BLaER1 (cell line): Measurements from ENCODE around the gene RFWD3.
"Not testable (repeated sequence)": the region's sequence is repeated elsewhere in the genome, so short reads cannot be mapped to it uniquely, and the experiment has no call there.

Source experiments
- H3K27ac ChIP-seq: shearing (Covaris generic); formaldehyde crosslinking; 2 replicates; pipeline ENCODE4 v1.8.1; 2022
- H3K27me3 ChIP-seq: shearing (Covaris generic); formaldehyde crosslinking; 2 replicates; pipeline ENCODE4 v1.8.1; 2022
- H3K36me3 ChIP-seq: shearing (Covaris generic); formaldehyde crosslinking; 2 replicates; pipeline ENCODE4 v1.8.1; 2022
- H3K4me1 ChIP-seq: shearing (Covaris generic); formaldehyde crosslinking; 2 replicates; pipeline ENCODE4 v1.8.1; 2022
- H3K4me2 ChIP-seq: shearing (Covaris generic); formaldehyde crosslinking; 2 replicates; pipeline ENCODE4 v1.8.1; 2022
- H3K4me3 ChIP-seq: shearing (Covaris generic); formaldehyde crosslinking; 2 replicates; pipeline ENCODE4 v1.8.1; 2022
- H3K9ac ChIP-seq: shearing (Covaris generic); formaldehyde crosslinking; 2 replicates; pipeline ENCODE4 v1.8.1; 2022
- H3K9me3 ChIP-seq: shearing (Covaris generic); formaldehyde crosslinking; 2 replicates; pipeline ENCODE4 v1.8.1; 2022
- H4K20me1 ChIP-seq: shearing (Covaris generic); formaldehyde crosslinking; 2 replicates; pipeline ENCODE4 v1.8.1; 2022
- Cebpa-rat ChIP-seq: shearing (Covaris generic); IDR thresholded peaks from 2 replicates; pipeline ENCODE4 v1.8.1; 2022

RFWD3 gene

DNA sequence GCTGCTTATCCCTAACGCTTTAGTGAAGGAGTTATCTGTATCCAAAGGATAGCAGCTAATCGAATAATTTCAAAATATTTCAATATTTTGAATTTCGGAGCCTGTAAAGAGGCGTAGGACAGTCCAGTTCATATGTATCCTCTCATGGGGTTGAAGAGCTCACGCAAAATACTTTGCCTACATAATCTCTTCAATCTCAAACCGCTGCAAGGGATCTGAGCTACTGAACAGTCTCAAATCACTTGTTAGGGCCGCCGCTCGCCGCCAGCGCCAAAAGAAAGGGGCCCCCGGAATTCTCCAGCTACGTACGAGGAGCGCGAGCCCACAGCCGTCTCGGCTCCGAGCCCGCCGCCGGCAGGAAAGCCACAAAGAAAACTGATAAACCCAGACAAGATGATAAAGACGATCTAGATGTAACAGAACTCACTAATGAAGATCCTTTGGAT lies 601 bp upstream of the RFWD3 start:
- Histone ChIP-seq H3K4me1 (peaks cover 45% of the 10 kb centered on the region), H3K9ac (peak overlapping the region; percentile 81)

DNA sequence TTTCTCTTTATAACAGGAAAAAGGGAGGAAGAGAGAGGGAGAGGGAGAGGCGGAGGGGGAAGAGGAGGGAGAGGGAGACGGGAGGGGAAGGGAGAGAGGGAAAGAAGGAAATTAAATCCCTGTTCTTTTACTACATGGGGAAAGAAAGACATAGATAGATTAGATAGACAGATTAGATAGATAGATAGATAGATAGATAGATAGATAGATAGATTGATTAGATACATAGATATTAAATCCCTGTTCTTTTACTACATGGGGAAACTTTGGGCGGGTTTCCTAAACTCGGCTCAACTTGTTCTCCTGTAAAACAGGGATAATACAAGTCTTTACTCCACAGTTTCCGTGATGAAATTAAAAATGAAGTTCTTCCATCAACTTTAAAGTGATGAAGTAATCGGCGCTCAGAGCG lies 661 bp downstream of the RFWD3 start:
- H3K4me2 ChIP-seq, result peak overlapping the region; percentile 68
- peak overlapping the region; percentile 99 for H3K27ac ChIP-seq
- peak overlapping the region; percentile 99 for H3K9ac ChIP-seq
- H3K9me3 ChIP-seq, result peaks cover 14% of the 10 kb centered on the region; the same call in 1 of the 2 replicates
- peaks cover 47% of the 10 kb centered on the region for H3K36me3 ChIP-seq
- no peaks in the 10 kb centered on the region for H3K27me3 ChIP-seq
- H4K20me1 ChIP-seq, result peaks cover 56% of the 10 kb centered on the region
- peaks cover 58% of the 10 kb centered on the region for H3K4me1 ChIP-seq
- H3K4me3 ChIP-seq, result peak overlapping the region; percentile 98
- no peak for TF ChIP-seq Cebpa-rat

More for the DNA sequence above, 601 bp upstream of the RFWD3 start:
- Histone ChIP-seq H3K4me3 (peak overlapping the region; percentile 98), H3K27ac (peak overlapping the region; percentile 99), H3K9me3 (peaks cover 14% of the 10 kb centered on the region; the same call in 1 of the 2 replicates), H3K27me3 (no peaks in the 10 kb centered on the region), H3K4me2 (peak overlapping the region; percentile 88), H4K20me1 (peaks cover 43% of the 10 kb centered on the region), H3K36me3 (peaks cover 40% of the 10 kb centered on the region)
- no peak for TF ChIP-seq Cebpa-rat

DNA sequence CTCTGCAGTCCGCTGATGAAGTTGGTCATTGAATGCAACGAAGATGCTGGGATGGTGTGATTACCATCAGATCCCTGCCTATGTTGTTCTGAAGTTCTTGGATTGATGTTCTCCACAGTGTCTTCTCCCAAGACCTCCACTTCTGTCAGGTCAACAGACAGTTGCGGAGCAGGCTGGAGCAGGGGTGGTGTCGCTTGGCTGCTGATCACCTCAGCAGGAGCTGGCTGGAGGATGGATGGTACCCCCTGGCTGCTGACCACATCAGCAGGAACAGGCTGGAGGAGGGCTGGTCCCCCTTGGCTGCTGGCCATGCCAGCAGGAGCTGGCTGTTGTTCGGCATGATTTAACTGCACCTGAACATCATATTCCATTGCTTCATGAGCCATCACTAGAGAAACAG lies 5.6 kb downstream of the RFWD3 start:
- Histone ChIP-seq H3K27ac (no peak overlapping the region), H3K4me1 (peaks cover 86% of the 10 kb centered on the region), H3K36me3 (peaks cover 96% of the 10 kb centered on the region), H4K20me1 (peaks cover 100% of the 10 kb centered on the region), H3K4me2 (peak overlapping the region; percentile 44), H3K9ac (no peak overlapping the region), H3K4me3 (no peak overlapping the region), H3K27me3 (no peaks in the 10 kb centered on the region), H3K9me3 (no peaks in the 10 kb centered on the region)
- no peak for TF ChIP-seq Cebpa-rat

DNA sequence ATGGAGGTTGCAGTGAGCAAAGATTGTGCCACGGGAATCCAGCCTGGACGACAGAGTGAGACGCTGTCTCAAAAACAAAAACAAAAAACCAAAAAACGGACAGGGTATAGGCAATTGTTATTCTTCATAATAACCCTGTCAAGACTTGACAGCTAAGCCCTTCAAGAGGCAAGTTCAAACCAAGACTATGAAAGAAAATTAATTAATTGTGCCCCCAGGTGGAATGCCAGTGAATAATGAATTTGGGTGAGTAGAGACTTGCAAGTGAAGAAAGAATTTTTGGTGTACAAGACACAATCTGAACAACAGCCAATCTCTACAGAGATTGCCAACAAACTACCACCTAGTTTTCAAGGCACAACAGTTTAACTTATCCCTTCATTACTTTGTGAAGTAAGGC lies 6.3 kb downstream of the RFWD3 start:
- Histone ChIP-seq H3K4me1 (peaks cover 80% of the 10 kb centered on the region), H3K9ac (no peak overlapping the region), H3K36me3 (peaks cover 100% of the 10 kb centered on the region), H3K4me2 (peak overlapping the region; percentile 44), H3K9me3 (no peaks in the 10 kb centered on the region), H3K27ac (no peak overlapping the region), H4K20me1 (peaks cover 100% of the 10 kb centered on the region), H3K27me3 (no peaks in the 10 kb centered on the region), H3K4me3 (no peak overlapping the region)
- no peak for TF ChIP-seq Cebpa-rat

DNA sequence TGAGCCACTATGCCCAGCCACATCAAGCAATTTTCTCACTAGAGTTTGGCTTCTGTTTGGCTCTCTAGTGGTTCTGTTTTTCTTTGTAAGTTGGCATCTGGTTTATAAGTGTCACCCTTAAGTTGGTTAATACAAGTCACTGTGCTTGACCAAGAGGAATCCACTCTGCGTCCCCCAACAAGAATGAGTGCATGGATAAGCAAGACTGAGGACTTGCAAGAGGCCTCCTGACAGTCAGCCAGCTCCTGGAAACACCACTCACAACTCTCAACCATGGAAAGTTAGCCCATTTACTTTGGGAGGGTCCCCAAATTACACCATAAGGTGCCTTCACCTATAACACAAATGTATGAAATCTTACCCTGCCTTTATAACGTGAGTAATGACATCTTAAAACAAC lies 7.6 kb downstream of the RFWD3 start:
- H3K9me3 ChIP-seq, result no peaks in the 10 kb centered on the region
- peaks cover 100% of the 10 kb centered on the region for H4K20me1 ChIP-seq
- no peak for TF ChIP-seq Cebpa-rat
- no peaks in the 10 kb centered on the region for H3K27me3 ChIP-seq
- no peak overlapping the region for H3K4me3 ChIP-seq
- H3K27ac ChIP-seq, result no peak overlapping the region
- peak overlapping the region; percentile 44 for H3K4me2 ChIP-seq
- no peak overlapping the region for H3K9ac ChIP-seq
- peaks cover 66% of the 10 kb centered on the region for H3K4me1 ChIP-seq
- peaks cover 100% of the 10 kb centered on the region for H3K36me3 ChIP-seq

DNA sequence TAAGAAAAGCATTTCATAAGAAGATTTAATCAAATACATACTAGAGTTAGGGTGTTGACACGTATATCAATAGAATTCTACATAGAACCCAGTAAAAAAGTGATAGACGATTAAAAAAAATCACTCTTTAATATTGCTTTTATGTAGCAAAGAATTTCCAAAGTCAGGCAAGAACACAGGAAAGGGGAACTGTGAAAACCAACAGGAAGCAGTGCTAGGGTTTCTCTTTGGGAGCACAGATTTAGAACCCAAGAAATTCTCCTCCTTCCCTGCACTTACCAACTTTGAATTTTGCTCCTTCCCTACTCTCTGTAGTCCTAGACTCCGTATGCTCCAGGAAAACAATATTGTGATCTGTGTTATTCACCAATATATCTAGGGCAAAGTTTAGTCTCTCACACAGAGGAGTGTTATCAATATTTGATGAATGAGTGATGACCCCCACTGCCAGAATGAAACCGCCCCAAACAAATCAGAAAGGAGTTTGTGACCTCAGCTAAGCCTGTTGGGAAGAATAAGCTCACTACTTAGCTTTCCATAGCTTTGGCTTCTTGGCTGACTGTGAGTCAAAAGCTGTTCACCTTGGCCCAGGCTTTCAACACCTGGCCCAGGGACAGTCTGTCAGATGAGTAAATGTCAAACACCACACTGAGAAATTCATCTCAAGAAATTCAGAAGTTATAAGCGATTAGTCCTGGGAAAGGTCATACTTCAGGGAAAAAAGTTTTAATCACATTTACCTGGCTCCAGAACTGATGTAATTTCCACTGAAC lies 8.6 kb downstream of the RFWD3 start:
- Histone ChIP-seq H3K9me3 (no peaks in the 10 kb centered on the region), H3K4me1 (peaks cover 57% of the 10 kb centered on the region), H3K36me3 (peaks cover 98% of the 10 kb centered on the region), H3K4me2 (peak overlapping the region; percentile 44), H3K4me3 (no peak overlapping the region), H4K20me1 (peaks cover 100% of the 10 kb centered on the region), H3K9ac (no peak overlapping the region), H3K27ac (no peak overlapping the region), H3K27me3 (no peaks in the 10 kb centered on the region)
- no peak for TF ChIP-seq Cebpa-rat

DNA sequence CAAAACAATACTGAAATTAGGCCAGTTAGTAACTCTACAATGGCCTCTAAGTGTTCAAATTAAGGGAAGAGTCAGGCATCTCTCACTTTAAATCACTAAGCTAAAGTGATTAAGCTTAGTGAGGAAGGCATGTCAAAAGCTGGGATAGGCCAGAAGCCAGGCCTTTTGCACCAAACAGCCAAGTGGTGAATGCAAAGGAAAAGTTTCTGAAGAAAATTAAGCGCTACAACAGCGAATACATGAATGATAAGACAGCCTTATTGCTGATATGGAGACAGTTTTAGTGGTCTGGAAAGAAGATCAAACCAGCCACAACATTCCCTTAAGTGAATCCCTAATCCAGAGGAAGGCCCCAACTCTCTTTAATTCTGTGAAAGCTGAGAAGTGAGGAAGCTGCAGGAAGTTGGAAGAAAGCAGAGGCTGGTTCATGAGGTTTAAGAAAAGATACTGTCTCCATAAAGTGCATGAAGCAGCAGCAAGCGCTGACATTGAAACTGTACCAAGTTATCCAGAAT lies 12.1 kb downstream of the RFWD3 start:
- Histone ChIP-seq H3K4me1 (peaks cover 22% of the 10 kb centered on the region), H3K9ac (peak overlapping the region; percentile 8; the same call in 1 of the 2 replicates), H3K27ac (no peak overlapping the region), H3K36me3 (peaks cover 97% of the 10 kb centered on the region), H4K20me1 (peaks cover 100% of the 10 kb centered on the region), H3K4me3 (no peak overlapping the region), H3K9me3 (no peaks in the 10 kb centered on the region), H3K27me3 (no peaks in the 10 kb centered on the region), H3K4me2 (no peak overlapping the region)
- no peak for TF ChIP-seq Cebpa-rat

DNA sequence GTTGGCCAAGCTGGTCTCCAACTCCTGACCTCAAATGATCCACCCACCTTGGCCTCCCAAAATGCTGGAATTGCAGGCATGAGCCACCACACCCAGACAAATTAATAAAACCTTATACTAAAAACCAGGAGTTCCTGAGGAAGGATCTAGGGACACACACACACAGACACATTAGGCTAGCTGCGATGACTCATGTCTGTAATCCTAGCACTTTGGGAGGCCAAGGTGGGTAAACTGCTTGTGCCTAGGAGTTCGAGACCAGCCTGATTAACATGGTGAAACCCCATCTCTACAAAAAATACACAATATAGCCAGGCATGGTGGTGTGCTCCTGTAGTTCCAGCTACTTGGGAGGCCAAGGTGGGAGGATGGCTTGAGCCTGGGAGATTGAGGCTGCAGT lies 13.8 kb downstream of the RFWD3 start:
- H3K27me3 ChIP-seq, H3K4me3 ChIP-seq, H3K27ac ChIP-seq, H3K4me1 ChIP-seq, H3K9me3 ChIP-seq, H3K4me2 ChIP-seq: not testable (repeated sequence)
- Histone ChIP-seq H4K20me1 (peaks cover 100% of the 10 kb centered on the region), H3K36me3 (peaks cover 97% of the 10 kb centered on the region), H3K9ac (0 out of 2 replicates have a peak overlapping the region, but pooled peaks have one; percentile 15)

DNA sequence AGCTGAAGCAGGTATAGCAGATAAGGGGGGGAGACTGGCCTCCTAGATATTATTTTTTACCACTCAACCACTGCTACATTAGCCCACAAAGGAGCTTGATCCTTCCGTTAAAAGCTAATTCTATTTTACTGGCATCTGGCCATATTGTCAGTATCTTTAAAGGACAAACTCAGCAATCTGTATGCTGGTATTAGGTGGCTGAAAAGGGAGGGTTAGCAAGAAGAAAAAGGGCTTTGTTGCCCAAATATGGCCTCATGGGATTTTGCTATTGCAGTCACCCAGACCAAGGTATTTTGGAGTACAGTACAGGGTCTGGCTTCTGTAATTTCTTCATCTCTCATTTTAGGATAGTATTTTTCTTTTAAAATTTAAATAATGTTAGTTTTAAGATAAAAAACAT lies 14.4 kb downstream of the RFWD3 start:
- Histone ChIP-seq H3K36me3 (peaks cover 97% of the 10 kb centered on the region), H4K20me1 (peaks cover 100% of the 10 kb centered on the region), H3K9me3 (no peaks in the 10 kb centered on the region), H3K27me3 (no peaks in the 10 kb centered on the region), H3K4me2 (no peak overlapping the region), H3K4me1 (no peaks in the 10 kb centered on the region), H3K4me3 (no peak overlapping the region), H3K9ac (no peak overlapping the region), H3K27ac (no peak overlapping the region)
- no peak for TF ChIP-seq Cebpa-rat

DNA sequence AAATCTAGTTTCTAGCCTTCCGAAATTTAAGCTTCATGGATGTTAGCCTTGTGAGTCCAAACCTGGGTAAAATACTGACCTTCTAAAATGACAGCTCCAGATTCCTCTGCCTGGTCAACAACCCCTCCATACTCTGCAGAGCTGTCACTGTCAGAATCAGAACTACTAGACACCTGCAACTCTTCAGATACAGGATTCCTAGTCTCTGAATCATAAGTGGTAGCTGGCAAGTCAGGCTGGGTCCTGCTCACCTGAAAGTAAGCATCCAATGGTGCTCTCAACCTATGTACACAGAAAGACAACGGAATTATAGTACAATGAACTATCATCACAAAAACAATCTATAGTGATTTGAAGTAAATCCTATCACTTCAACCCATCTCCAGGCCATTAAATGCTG lies 14.8 kb downstream of the RFWD3 start:
- no peak overlapping the region for H3K9ac ChIP-seq
- H3K4me1 ChIP-seq, result no peaks in the 10 kb centered on the region
- no peak overlapping the region for H3K4me2 ChIP-seq
- no peak overlapping the region for H3K4me3 ChIP-seq
- H4K20me1 ChIP-seq, result peaks cover 100% of the 10 kb centered on the region
- H3K27me3 ChIP-seq, result no peaks in the 10 kb centered on the region
- H3K27ac ChIP-seq, result no peak overlapping the region
- H3K36me3 ChIP-seq, result peaks cover 97% of the 10 kb centered on the region
- no peaks in the 10 kb centered on the region for H3K9me3 ChIP-seq
- no peak for TF ChIP-seq Cebpa-rat
